ENCODE measurements around the gene LARGE1. TPM values are rescaled to one million over a fixed set of nuclear protein-coding genes. Genes with fewer than 3 reads are reported as not detected.

LARGE1 gene
- total RNA-seq, 1 experiment from 2014 or later: 1.6 TPM

DNA sequence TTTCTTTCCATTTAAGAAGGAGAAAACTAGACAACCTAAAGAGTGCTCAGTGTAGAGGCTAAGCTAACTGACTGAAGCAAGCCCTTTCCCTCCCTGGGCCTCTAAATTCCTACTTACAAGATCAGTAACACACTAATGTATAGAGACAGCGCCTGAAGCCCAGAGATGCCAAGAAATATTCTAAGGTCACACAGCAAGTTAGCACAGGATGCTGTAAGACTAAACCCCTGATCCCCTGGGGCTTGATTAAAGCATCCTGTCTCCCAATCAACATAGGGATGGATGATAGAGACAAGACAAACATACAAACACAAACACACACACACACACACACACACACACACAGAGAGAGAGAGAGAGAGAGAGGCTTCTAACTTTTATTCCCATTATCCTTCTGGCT, 5.6 kb downstream of the LARGE1 start:
- no peak for DNase-seq (ENCODE audit: extremely low read depth, low read depth)

DNA sequence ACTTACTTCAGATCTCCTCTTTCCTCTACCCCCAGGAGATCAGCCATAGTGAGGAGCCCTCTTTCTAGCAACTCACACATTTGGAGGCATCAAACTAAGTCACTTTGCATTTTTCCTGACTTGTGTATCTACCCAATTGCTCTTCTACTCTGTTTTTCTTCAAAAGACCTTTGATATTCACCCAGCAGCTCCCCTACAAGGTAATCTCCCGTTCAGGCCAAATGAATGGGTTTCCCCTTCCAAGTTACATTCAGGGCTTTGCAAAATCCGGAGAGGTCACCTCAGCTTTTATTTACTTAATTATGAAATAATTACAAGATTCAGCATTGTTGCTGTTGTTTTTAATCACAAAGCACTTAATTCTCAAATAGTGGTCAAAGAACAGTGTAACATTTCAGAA, 6.1 kb downstream of the LARGE1 start:
- no peak for DNase-seq (ENCODE audit: extremely low read depth, low read depth)

DNA sequence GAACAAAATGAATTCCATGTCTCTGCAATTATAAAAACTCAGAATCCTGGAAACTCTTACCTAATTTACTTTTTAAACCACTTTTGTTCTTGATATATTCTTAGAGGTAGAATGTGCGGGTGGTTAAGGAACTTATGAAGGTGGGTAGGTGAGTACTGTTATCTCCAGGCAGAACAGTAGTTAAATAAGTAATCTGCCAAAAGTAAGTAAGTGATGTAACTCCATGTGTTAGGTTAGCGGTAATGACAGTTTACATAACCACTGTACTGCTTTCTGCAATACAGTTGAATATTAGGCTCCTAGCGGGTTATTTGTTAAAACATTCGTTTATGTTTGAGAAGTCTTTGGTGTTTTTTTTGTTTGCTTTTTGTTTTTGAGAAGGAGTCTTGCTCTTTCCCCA, 7.1 kb downstream of the LARGE1 start:
- DNase-seq (ENCODE audit: extremely low read depth, low read depth): no peak

DNA sequence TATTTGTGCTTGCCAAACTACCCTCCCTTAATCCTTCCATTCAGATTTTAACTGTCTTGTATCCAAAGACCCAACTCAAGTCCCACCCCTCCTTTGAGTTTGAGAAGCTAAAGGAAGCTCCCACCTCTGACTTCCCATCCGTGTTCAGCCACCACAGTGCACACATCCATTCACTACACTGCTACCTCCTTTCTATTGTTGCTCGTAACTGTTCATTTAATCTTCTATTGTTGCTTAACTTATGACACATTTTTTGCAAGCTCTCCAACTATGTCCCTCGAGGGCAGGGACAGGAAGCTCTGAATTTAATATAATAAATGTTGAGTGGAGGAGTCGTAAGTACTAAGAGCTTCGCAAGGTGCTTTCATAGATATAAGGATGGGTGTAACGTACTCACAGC, 10.4 kb downstream of the LARGE1 start:
- DNase-seq (ENCODE audit: extremely low read depth, low read depth): no peak

DNA sequence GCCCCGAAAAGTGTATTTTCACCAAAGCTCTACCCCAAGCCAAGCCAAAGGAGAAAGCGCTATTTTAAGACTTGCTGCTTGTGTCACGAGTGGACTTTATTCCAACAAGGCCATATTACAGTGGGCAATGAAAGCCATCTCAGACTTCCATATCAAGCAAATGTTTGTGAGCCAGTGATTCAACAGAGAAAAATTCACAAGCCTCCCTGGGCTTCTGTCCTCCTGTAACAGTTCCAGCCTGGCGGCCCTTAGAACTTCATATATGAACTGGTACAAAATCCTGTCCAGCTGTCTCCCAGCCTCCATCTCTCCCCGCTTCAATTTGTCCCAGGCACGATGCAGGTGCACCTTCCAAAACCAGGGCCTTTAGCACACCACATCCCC, 11.2 kb downstream of the LARGE1 start:
- DNase-seq (ENCODE audit: extremely low read depth, low read depth): no peak

DNA sequence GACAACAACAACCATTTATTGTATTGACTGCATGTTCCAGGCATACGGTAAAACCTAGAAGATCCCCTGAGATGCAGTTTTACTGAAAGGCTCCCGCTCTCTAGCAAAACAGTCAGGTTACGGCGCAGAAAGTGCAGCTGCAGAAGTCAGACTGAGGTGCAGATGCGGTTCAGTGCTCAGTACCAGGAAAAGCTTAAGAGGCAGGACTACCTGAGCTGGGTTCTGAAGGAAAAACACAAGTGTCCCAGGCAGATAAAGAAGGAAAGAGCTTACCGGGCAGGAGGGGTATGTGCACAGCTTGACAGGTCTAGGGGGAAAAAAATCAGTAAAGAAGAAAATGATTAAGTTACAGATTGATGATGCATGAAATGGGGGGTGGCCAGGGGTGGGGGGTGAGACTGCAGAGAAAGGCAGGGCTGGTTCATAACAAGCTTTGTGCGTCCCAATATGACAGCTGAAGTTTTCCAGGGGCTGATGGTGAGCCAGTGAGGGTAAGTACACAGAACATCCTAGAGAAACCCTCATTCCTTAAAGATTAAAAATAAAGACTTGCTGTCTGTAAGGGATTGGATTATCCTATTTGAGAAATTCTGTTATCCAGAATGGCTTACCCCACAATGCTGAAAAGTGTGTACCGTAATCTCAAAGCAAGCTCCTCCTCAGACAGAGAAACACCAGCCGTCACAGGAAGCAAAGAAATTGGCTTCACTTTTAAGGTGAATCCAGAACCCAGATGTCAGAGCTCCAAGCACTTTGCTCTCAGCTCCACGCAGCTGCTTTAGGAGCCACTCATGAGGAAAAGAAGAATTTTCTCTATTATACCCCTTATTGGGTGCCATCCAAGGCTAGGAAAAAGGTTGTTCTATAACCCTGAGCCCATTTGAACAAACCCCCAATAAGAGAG, 11.9 kb downstream of the LARGE1 start:
- DNase-seq (ENCODE audit: extremely low read depth, low read depth): no peak

DNA sequence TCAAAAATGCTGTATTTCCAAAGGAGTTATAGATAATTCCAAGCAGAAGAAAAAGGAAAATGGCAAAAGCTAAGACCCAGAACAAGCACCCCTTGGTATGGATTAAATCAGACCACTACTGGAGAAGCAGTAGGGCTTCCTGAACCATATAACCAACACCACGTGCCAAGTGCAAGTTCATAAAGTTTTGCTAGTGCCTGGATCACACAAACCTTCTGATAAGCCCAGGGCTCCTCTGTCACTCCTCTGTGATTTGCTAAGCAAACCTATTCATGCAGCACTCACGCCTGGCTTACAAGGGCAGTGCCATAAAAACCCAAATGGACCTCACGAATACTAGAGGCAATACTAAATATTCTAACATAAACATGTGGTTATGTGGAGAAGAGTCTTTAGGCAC, 13.3 kb downstream of the LARGE1 start:
- no peak for DNase-seq (ENCODE audit: extremely low read depth, low read depth)

DNA sequence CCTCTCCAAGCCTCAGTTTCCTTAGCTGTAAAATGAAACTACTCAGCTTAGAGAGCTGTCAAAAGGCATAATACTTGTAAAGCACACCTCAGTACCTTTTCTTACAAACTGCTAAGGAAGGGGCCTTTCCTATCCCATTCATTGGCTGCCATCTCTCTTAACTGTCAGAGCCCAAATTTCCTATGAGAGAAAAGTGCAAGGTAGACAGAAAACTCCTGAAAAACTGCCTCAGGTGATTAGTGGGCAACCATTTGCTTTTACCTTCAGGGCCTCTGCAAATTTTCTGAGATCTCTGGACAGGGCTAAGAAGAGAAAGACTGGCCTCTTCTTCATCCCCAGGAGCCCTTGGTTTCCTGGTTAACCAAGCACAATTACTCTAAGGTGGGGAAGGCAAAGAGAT, 13.8 kb downstream of the LARGE1 start:
- no peak for DNase-seq (ENCODE audit: extremely low read depth, low read depth)

DNA sequence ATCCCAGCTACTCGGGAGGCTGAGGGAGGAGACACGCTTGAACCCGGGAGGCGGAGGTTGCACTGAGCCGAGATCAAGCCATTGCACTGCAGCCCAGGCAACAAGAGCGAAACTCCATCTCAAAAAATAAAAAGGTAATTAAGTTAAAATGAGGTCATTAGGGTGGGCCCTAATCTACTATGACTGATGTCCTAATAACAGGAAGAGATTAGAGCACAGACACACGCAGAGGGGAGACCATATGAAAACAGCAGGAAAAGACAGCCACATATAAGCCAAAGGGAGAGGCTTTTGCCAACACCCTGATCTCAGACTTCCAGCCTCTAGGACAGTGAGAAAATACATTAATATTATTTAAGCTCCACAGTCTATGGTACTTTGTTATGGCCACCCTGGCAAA, 17.3 kb downstream of the LARGE1 start:
- DNase-seq (ENCODE audit: extremely low read depth, low read depth): no peak

DNA sequence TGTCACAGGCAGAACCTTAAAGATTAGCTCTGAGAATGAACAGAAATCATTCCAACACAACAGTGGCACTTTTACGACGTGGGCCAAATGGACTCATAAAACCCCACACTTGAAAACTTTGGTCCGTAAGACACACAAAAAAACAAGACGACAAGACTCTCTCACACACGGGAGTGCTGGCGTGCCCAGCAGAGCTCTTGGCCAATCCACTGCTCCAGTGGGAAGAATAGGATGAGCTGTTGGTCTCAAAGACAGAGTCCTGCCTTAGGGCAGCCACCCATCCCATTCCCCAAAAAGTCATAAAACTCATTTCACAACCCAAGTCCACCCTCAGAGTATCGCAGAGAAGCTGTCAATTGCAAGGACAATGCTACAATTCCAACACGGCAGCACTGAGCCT, 18.2 kb downstream of the LARGE1 start:
- DNase-seq (ENCODE audit: extremely low read depth, low read depth): no peak

DNA sequence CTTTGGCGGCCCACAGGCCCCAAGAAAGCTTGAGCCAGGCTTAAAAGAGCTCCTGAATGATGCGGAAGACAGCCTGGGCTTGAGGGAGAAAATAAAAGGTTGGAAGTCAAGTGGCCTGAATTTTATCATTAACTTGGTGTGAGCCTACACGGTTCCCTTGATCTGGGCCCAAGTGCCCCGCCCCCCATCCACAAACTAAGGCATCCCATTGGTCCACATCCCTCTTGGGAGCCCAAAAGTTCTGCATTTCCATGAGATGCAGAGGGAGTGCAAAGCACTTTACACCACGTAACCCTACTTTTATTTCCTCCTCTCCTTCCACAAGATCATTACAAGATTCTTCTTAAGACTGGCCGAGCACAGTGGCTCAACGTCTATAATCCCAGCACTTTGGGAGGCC, 22.2 kb downstream of the LARGE1 start:
- DNase-seq (ENCODE audit: extremely low read depth, low read depth): no peak

DNA sequence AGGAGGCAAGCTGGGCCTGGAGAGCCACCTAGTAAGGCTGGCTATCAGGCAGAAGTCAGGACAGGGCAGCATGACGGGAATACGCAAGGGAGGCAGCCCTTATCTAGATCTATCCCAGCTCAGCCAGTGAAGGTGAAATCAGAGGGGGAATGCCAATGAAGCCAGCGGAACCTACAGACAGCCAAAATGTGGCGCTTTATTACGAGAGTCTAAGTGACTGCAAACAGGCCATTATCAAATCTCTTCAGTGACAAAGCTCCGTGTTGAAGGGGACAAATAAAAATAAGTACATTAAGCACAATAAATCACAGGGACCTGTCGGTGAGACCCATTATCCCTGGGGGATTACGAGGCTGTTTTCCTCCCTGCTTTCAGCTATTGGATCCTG, 22.8 kb downstream of the LARGE1 start:
- no peak for DNase-seq (ENCODE audit: extremely low read depth, low read depth)

DNA sequence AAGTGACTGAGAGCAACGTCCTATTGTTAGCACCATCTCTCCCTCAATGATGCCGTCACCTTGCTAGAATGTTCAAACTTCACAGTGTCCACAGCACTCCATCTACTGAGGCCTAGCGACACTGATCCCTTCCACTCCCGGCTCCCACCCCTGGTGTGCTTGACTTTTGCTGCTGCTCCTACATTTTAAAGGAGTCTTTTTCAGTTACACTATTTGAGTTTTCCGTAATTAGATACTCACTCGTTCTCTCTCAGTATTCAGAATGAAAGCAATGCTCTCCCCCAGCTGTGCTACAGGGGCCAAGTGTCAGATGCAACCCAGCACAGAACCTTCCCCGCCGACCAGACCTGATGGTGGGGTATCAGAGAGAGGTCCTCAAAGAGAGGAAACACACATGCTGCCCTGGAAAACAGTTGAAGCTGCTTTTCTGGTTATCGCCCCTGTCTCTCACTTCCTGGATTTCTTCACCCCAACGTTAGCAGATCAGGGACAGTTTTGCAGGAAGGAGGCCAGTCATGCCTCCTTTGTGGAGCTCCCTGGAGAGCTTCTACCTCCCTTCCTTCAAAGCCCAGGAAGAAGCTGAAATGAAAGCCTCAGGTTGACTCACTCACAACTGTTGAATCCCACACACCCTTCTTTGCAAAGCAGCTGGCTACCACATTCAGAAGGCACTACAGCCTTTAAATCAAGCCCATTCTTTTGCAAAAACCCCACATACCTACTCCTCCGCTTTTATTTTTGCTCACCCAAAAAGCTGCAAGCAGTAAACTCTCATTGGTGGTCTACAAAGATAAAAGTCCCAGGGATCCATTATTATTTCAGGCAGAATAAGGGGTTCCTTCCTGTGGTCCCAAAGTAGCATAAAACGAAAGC, 23.5 kb downstream of the LARGE1 start:
- DNase-seq (ENCODE audit: extremely low read depth, low read depth): no peak

DNA sequence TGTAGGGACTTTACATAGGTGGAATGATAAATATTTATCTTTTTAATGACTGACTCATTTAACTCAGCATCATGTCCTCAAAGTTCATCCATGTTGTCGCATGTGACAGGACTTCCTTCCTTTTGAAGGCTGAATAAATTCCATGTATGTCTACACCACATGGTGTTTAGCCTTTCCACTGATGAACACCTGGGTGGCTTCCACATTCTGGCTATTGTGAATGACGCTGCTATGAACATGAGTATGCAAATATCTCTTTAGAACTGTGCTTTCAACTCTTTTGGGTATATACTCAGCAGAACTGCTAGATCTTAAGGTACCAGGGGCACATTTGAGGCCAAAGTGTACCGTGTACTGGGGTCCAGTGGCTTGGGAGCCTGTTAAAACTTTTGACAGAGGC, 24.1 kb downstream of the LARGE1 start:
- no peak for DNase-seq (ENCODE audit: extremely low read depth, low read depth)

DNA sequence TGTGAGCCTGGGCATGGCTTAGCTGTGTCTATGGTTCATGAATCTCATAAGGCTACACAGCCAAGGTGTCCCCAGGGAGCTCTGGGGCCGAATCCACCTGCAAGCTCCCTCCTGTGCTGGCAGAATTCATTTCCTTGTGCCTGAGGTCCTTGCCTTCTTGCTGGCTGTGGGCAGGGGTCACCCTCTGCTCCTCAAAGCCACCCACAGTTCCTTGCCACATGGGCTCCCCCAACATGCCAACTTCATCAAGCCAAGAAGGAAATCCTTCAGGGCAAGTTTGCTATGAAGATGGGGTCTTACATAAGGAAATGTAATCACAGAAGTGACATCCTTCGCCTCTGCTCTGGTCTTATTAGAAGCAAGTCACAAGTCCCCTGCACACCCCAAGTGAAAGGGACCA, 24.8 kb downstream of the LARGE1 start:
- DNase-seq (ENCODE audit: extremely low read depth, low read depth): no peak

DNA sequence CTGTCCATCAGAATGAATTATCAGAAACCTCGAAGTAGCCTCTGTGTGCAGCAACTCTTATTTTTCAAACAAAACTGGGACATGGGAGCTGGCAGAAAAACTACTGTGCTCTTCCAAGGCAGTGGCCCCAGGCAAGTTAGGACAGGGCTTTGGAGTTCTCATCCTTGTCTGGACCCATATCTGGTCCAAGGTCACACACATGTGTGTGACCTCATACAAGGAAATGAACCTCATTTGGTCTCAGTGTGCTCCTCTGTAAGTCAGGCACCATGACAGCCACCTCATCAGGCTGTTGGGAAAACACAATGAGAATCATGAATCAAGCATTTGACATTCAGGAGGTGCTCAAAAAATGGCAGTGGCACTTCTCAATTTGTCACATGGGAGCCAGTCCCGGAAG, 25.8 kb downstream of the LARGE1 start:
- no peak for DNase-seq (ENCODE audit: extremely low read depth, low read depth)

DNA sequence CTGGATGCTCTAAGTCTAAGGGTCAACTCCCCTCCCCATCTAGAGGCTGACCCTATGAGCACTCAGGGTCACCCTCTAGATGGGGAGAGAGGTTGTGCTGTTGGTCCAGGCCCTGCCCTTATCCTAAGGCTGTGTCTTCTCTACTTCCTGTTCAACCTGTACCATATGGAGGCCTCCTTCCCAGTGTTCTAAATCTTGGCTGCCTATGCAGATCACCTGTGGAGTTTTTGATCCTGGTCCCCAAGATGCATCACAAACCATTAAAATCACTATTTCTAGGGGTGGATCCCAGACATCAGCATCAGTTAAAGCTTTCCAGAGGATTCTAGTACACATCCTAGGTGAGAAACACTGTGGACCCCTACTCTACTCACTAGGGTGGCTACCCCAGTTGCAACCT, 26.2 kb downstream of the LARGE1 start:
- no peak for DNase-seq (ENCODE audit: extremely low read depth, low read depth)

DNA sequence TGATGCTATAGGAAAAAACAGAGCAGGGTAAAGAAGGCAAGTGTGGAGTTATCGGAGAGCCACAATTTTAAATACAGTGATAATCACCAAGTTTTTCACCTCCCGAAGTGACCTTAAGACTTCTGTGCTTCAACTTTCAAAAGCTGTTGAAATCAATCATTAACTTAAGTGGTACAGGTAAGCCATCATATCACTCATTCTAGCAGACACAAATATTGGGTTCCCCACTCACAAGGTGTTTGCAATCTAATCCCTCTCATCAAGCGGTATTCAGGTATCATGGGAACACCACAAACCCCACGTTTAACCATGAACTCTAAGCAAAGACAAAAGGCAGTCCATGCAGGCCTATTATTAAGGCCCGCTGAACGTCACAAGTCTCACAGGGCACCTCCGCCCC, 26.8 kb downstream of the LARGE1 start:
- DNase-seq (ENCODE audit: extremely low read depth, low read depth): no peak

DNA sequence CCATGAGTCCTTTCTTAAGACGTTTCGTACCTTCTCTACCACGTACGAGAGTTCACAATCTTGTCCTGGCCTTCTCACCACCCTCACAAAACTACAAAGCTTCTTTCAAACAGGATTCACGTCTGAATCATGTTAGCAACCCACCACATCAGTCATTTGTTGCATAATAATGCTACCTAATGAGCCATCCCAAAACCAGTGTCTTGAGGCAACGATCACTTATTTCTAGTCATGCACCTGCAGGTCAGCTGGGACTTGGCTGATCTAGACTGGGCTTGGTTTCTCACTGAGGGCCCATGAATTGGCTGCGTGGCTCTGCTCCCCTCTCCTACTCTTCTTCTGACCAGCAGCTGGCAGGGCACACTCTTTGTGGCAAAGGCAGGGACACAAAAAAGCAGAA, 28.3 kb downstream of the LARGE1 start:
- DNase-seq (ENCODE audit: extremely low read depth, low read depth): no peak

DNA sequence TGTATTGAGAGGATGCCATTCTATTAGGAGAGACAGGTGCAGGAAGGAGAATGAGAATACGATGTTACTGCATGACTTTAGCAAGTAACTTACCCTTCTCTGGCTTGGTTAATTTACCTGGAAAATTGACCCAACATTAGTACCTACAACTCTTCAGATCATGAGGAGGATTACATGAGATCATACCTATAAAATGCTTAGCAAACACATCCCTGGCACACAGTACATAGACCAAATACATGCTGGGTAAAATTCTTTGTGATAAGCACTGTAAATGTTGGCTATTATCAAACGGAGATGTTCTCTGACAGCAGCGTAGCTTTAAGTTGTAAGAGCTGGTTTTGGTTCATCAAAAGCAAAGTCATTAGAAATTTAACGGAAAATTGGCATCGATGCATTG, 28.8 kb downstream of the LARGE1 start:
- DNase-seq (ENCODE audit: extremely low read depth, low read depth): no peak

DNA sequence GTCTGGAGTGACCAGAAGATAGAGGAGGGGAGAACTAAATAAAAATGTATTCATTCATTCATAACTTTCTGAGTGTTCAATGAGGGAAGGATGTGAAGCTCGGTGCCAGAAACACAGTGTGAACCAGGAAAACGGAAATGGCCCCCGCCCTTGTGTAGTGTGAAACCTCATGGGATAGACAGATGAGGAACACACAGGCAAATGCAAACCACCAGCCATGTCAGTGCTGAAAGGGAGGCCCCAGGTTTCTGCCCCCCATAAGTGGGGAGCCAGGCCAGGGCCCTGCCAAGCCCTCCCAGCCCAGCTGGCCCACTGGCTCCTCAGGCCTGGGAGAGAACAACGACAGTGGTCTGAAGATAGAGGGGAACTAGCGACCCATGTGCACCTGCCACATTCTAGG, 30.5 kb downstream of the LARGE1 start:
- DNase-seq (ENCODE audit: extremely low read depth, low read depth): no peak

DNA sequence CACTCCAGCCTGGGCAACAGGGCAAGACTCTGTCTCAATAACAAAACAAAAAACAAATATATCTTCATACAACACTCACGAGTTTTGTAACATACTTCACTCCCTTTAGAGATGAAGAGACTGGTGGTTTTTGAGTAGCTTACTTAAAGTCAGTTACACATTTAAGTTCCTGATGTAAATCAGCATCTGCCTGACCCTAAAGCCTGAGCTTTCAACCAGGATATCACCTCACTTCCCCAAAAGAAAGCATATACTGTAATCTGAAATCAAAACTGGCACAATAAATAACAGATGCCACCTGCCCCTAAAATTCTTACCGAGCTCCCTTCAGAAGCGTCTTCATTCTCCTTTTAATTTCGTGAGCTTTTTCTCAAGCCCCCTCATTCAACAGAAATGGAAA, 31.5 kb downstream of the LARGE1 start:
- no peak for DNase-seq (ENCODE audit: extremely low read depth, low read depth)
